ENCODE data around the gene C17orf67. TPM values are rescaled to one million over a fixed set of nuclear protein-coding genes. Genes with fewer than 3 reads are reported as not detected.

C17orf67 gene
- polyA plus RNA-seq, 4 donors, result 0.86 to 1.4 (median 1.1) TPM

- no peak for DNase-seq (ENCODE audit: low read depth in 4 of 4, low spot score in 3 of 4)
These were observed 23.4 kb downstream of the C17orf67 start for GRCh38 chr17:56810343-56810742.

GRCh38 chr17:56809820-56810179, 23.9 kb downstream of the C17orf67 start:
- DNase-seq (ENCODE audit: low read depth in 4 of 4, low spot score in 3 of 4), result no peak

GRCh38 chr17:56809106-56809819, 24.5 kb downstream of the C17orf67 start:
- DNase-seq (ENCODE audit: low read depth in 4 of 4, low spot score in 3 of 4), result no peak

- DNase-seq (ENCODE audit: low read depth in 4 of 4, low spot score in 3 of 4), result no peak
These were observed 25.2 kb downstream of the C17orf67 start for GRCh38 chr17:56808503-56808902.

- no peak for DNase-seq (ENCODE audit: low read depth in 4 of 4, low spot score in 3 of 4)
These were observed 26.0 kb downstream of the C17orf67 start for GRCh38 chr17:56807723-56808122.

GRCh38 chr17:56806949-56807348, 26.8 kb downstream of the C17orf67 start:
- DNase-seq (ENCODE audit: low read depth in 4 of 4, low spot score in 3 of 4), result no peak

GRCh38 chr17:56804454-56804853, 29.3 kb downstream of the C17orf67 start:
- no peak for DNase-seq (ENCODE audit: low read depth in 4 of 4, low spot score in 3 of 4)

GRCh38 chr17:56803071-56803470, 30.6 kb downstream of the C17orf67 start:
- no peak for DNase-seq (ENCODE audit: low read depth in 4 of 4, low spot score in 3 of 4)

- DNase-seq (ENCODE audit: low read depth in 4 of 4, low spot score in 3 of 4), result no peak
These were observed 32.1 kb downstream of the C17orf67 start for GRCh38 chr17:56801459-56802178.

- no peak for DNase-seq (ENCODE audit: low read depth in 4 of 4, low spot score in 3 of 4)
These were observed 34.8 kb downstream of the C17orf67 start for GRCh38 chr17:56798916-56799315.

GRCh38 chr17:56796536-56796935, 37.2 kb downstream of the C17orf67 start:
- DNase-seq (ENCODE audit: low read depth in 4 of 4, low spot score in 3 of 4), result no peak

GRCh38 chr17:56795221-56795865, 38.4 kb downstream of the C17orf67 start:
- DNase-seq (ENCODE audit: low read depth in 4 of 4, low spot score in 3 of 4), result no peak

GRCh38 chr17:56793957-56794356, 39.8 kb downstream of the C17orf67 start:
- DNase-seq (ENCODE audit: low read depth in 4 of 4, low spot score in 3 of 4), result no peak

GRCh38 chr17:56793531-56793930, 40.2 kb downstream of the C17orf67 start:
- no peak for DNase-seq (ENCODE audit: low read depth in 4 of 4, low spot score in 3 of 4)

- DNase-seq (ENCODE audit: low read depth in 4 of 4, low spot score in 3 of 4), result no peak
These were observed 41.5 kb downstream of the C17orf67 start for GRCh38 chr17:56792267-56792666.

GRCh38 chr17:56786989-56787482, 46.7 kb downstream of the C17orf67 start:
- DNase-seq (ENCODE audit: low read depth in 4 of 4, low spot score in 3 of 4), result no peak

GRCh38 chr17:56785997-56786680, 47.6 kb downstream of the C17orf67 start:
- DNase-seq (ENCODE audit: low read depth in 4 of 4, low spot score in 3 of 4), result no peak

GRCh38 chr17:56785405-56785804, 48.3 kb downstream of the C17orf67 start:
- DNase-seq (ENCODE audit: low read depth in 4 of 4, low spot score in 3 of 4), result no peak

- DNase-seq (ENCODE audit: low read depth in 4 of 4, low spot score in 3 of 4), result no peak
These were observed 51.4 kb downstream of the C17orf67 start for GRCh38 chr17:56782338-56782737.

- DNase-seq (ENCODE audit: low read depth in 4 of 4, low spot score in 3 of 4), result no peak
These were observed 51.8 kb downstream of the C17orf67 start for GRCh38 chr17:56781906-56782305.

Data from right renal pelvis (tissue), 4 donors.